SKM-1 treated with dmso at 0.1 percent for 144 hours (cell line): ENCODE measurements around the gene RBM12.
"Not testable (repeated sequence)": the region's sequence is repeated elsewhere in the genome, so short reads cannot be mapped to it uniquely, and the experiment has no call there.

Source experiments
- DNase-seq: peaks from one replicate; lab custom pipeline; 2025; ENCODE audit not compliant: unreplicated experiment; lab: John Stamatoyannopoulos, UW

Gene RBM12, protein sequence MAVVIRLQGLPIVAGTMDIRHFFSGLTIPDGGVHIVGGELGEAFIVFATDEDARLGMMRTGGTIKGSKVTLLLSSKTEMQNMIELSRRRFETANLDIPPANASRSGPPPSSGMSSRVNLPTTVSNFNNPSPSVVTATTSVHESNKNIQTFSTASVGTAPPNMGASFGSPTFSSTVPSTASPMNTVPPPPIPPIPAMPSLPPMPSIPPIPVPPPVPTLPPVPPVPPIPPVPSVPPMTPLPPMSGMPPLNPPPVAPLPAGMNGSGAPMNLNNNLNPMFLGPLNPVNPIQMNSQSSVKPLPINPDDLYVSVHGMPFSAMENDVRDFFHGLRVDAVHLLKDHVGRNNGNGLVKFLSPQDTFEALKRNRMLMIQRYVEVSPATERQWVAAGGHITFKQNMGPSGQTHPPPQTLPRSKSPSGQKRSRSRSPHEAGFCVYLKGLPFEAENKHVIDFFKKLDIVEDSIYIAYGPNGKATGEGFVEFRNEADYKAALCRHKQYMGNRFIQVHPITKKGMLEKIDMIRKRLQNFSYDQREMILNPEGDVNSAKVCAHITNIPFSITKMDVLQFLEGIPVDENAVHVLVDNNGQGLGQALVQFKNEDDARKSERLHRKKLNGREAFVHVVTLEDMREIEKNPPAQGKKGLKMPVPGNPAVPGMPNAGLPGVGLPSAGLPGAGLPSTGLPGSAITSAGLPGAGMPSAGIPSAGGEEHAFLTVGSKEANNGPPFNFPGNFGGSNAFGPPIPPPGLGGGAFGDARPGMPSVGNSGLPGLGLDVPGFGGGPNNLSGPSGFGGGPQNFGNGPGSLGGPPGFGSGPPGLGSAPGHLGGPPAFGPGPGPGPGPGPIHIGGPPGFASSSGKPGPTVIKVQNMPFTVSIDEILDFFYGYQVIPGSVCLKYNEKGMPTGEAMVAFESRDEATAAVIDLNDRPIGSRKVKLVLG

GRCh38 chr20:35664466-35665206, at the start of gene RBM12, which contains the start of gene CPNE1:
Gene RBM12 (minus strand): TSS chr20:35664900. CDS start chr20:35655322, 9,578 bp downstream.
Gene CPNE1 (minus strand): TSS chr20:35664900. CDS start chr20:35632923, 31,977 bp downstream.
- peak; percentile 91 for DNase-seq

DNA sequence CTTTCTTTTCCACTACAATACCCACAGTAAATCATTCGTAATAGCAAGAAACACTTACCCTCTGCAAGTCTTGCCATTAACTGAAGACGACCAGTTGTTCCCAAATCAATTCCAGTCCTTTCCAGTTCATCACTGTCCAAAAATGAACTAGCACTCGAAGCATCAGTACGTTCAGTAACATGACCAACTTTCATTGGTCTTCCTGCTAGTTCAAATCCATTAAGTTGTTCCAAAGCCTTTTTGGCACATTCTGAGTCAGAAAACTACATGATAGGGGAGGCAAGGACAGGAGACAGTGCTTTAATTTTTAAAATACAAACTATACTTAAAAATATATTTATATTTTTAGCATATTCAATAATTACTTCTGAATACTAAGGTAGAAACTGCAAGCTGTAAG, 49.4 kb upstream of the RBM12 start:
- DNase-seq = no peak

- not testable (repeated sequence) for DNase-seq
Measured at GRCh38 chr20:35713120-35713519, 48.4 kb upstream of the RBM12 start.

- DNase-seq = no peak
Measured at GRCh38 chr20:35711588-35712209, 47.0 kb upstream of the RBM12 start.

DNA sequence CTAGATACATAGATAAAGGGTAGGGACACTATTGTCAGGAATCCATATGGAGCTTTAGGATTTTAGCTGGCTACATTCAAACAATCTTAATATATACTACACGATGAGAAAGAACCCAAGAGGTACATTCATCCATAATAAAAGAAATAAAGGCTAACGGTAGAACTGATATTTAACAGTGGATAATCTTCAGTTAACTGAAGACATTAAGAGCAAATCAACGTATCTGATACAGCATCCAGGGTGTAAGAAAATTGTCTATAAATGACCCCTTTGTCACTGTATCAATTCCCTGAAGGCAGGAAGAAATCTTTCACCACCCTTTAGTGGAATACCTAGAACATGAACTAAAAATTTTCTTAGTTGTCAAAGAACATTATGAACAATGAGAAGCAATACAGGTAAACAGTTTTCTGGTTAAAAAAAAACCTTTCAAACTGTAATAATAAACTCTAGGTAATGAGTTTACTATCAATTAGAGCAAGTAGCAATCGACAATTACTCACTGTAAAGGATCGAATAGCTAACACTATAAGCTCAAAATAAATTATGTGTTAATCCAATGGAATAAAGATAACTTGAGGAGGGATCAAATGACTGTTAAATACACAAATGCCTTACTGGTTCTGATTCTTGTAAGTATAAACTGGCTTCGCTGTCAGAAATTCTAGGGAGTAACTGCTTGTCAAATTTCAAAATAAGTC, 46.3 kb upstream of the RBM12 start:
- DNase-seq = no peak

DNA sequence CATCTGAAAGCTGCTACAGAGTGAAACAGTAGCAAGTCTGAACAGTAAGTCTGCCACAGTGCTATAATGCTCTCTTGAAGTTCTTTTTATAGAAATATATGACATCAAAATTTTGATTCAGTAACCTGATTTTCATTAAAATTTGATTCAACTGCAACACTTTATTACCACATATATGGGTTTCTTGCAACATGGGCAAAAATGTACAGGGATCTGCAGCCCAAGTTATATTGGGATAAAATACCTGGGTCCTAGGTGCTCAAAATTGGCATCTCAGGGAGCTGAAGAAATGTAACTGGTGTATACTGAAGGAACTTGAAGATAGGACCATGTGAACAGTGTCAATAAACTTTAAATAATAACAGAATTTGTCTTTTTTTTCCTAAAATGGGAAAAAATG, 45.3 kb upstream of the RBM12 start:
- DNase-seq = no peak

DNA sequence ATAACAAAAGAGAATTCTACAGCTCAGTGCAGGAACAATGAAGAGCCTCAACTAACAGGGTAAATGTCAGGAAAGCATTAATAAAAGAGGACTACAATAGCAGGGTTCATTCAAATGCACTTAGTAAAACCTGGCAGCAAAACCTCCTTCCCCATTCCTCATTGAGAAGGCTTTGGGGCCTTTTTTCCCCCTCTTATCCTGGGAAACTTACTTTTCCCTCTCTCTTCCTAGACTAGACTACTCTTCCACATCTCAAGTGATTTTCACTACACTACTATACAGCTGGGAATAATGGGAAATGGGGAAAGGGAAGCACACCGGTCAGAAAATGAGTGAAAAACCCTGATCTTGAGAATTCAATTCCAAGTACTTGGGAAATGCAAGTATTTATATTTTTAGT, 44.6 kb upstream of the RBM12 start:
- DNase-seq = no peak

GRCh38 chr20:35708502-35708901, 43.8 kb upstream of the RBM12 start:
- DNase-seq = no peak

DNA sequence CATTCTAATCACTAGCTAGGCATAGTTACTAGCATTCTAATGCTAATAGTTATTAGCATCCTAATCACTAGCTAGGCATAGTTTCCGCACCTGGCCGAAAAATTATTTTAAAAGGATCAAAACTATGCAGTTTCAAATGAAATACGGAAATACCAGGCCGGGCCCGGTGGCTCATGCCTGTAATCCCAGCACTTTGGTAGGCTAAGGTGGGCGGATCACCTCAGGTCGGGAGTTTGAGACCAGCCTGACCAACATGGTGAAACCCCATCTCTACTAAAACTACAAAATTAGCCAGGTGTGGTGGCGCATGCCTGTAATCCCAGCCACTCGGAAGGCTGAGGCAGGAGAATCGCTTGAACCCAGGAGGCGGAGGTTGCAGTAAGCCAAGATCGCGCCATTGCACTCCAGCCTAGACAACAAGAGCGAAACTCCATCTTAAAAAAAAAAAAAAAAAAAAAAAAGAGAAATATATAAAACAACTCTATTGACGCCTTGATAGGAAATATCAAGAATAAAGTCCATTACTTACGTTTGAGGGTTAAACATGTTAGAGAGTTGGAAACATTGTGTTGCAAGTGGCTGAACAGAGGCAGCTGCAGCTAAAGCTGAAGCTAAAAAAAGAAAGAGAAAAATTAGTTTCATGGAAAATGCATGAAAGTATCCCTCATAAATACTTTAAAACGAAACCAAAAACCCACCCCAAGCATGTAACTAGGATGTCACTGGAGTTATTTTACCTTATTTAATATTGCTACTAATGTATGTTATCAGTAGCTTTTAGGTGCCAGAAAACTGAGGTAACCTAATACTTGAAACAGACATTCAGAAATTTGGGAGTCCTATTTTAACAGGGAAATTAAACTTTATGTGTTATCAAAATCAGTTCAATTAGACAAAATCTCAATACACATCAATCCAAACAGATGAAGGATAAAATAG, 42.2 kb upstream of the RBM12 start:
- DNase-seq = not testable (repeated sequence)

- not testable (repeated sequence) for DNase-seq
Measured at GRCh38 chr20:35705894-35706293, 41.2 kb upstream of the RBM12 start.

DNA sequence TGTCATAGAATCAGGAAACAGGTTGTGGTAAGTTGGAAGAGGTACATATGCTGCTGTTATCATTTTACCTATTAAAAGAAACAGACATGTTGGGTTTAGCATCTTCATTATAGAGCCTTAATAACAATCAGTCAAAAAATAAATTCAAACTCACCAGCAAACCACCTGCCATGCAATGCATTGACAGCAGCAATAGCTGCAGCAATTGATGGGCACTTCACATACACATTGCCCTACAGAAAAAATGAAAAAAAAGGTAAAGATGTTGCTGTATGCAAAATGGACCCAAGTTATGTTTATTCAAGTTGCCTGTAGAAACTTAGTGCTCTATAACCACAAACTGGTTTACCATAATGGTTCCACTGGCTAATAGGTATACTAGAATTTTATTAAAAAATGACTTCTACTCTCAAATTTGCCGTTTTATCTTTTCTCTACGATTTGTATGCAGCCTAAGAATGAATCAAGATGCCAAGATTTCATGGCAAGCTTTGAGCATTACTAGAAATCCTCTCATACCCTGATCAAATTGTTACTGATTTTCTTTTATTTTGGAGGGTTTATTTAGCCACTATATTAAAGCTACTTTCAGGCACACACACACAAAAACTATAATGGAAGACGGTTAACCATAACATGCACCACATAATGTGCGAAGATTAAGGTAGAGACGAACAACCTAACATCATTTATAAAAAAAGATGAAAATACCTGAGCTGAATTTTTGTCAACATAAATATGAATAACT, 40.0 kb upstream of the RBM12 start:
- DNase-seq = no peak

DNA sequence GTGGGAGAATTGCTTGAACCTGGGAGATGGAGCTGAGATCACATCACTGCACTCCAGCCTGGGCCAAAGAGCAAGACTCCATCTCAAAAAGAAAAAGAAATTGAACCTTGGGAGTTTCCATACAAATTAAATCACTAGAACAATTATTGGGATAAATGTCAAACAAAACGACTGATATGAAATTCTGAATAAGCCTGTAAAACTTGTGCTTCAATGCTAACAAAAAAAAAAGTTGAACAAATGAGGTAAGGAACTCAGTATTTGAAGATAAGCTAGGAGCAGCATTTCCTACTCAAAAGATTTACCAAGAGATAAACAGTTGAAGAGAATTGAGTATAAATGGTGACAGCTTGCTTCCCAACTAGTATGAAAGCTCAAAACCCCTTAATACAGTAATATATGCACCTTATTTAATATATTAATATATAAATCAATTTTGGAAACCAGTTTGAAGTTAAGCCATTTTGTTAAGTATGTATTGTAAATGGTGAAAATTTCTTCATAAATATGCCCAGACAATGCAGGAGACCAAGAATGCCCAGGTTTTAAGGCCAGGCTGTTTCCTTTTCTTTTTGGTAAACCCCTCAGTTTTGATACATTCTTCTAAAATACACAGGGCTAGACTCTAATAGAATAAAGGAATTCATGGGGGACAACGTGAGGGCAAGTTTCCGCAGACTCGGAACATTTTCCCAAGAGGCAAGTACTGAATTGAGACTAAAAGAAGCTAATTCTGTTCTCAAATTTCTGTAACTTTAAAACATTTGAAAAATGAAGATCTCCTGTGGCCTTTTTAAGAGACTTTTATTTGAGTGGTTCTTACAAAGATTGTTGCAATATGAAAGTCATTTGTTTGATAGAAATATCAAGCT, 38.4 kb upstream of the RBM12 start:
- DNase-seq = no peak

DNA sequence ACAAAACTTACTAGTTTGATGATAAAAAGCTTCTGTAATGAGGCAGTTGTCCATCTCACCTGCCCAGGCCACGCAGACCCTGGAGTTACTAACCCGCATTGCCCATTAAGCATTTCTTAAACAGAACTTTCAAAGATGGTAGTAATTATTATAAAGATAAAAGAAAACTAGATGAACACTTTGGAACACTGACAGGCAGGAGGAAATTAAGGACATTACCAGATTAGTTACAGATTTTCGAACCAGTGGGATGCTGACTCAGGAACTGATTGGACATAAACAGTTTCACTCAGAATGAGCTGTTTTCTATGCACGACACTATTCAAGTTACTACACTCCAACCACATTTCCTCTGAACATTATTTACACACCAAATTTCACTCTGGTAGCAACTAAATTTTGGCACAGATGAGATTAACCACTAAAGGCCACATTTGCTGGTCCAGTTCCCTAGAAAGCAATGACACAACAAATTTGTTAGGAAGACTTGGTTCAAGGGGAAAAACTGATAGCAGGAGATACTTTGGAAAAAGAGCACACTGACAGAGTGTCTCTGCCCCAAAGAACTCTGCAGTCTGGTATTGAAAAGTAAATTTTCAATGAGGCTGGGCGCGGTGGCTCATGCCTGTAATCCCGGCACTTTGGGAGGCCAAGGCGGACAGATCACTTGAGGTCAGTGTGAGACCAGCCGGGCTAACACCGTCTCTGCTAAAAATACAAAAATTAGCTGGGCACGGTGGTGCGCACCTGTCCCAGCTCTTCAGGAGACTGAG, 37.5 kb upstream of the RBM12 start:
- DNase-seq = no peak

DNA sequence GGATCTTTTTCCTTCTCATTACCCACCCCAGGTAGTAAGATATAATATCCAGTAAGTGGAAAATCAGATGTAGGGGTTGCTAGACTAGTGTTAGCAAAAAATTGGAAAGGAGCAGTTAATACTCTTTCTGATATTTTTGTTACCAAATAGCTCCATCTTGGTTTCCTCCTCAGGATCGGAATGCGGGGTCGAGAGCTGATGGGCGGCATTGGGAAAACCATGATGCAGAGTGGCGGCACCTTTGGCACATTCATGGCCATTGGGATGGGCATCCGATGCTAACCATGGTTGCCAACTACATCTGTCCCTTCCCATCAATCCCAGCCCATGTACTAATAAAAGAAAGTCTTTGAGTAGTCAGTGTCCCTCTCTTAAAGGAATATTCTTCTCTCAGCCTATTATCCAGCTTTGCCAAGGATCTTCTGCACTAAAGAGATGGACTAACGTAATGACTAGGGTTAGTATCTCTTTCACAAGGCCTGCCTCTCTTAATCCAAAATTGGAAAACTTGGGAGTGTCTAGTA, 36.0 kb upstream of the RBM12 start:
- DNase-seq = no peak

- DNase-seq = no peak
Measured at GRCh38 chr20:35699957-35700624, 35.4 kb upstream of the RBM12 start.
